SH-SY5Y (cell line): ENCODE results near the gene EXPH5.

Source experiments
- GATA2 ChIP-seq: IDR thresholded peaks from 2 replicates; pipeline ENCODE4 v1.6.1; 2011; ENCODE audit warnings: mild to moderate bottlenecking, low read depth, low read length
- GATA3 ChIP-seq: IDR thresholded peaks from 2 replicates; pipeline ENCODE4 v1.6.1; 2011; ENCODE audit warnings: low read depth, mild to moderate bottlenecking, low read length, moderate library complexity

GRCh38 chr11:108616549-108616948 is 23.0 kb upstream of the EXPH5 start:
- no peak for TF ChIP-seq GATA2
- TF ChIP-seq GATA3: no peak
